GM06990 (cell line): ENCODE results near the gene SCNN1A.

Experiments used
- DNase-seq: peaks from one replicate; pipeline ENCODE4 v3.0.0-alpha.2; 2011; ENCODE audit not compliant: insufficient read length; ENCODE audit errors: extremely low read depth
- H3K27me3 ChIP-seq: replicated peaks from 2 replicates; pipeline ENCODE4 v1.6.0; 2011; ENCODE audit warnings: low read length; ENCODE audit not compliant: control insufficient read depth, insufficient read depth
- H3K36me3 ChIP-seq: 2 replicates; pipeline ENCODE4 v1.5.1; 2011; ENCODE audit warnings: low read length; ENCODE audit not compliant: control insufficient read depth, insufficient read depth
- H3K4me3 ChIP-seq: replicated peaks from 2 replicates; pipeline ENCODE4 v1.5.1; 2011; ENCODE audit warnings: low read depth, mild to moderate bottlenecking, control low read depth, low read length
- CTCF ChIP-seq: IDR thresholded peaks from 2 replicates; pipeline ENCODE4 v1.5.1; 2011; ENCODE audit warnings: low read length, control low read depth, mild to moderate bottlenecking, inconsistent platforms; ENCODE audit not compliant: insufficient read depth, poor library complexity, severe bottlenecking

SCNN1A gene

GRCh38 chr12:6363330-6364043 lies 11.9 kb downstream of the SCNN1A start:
- Histone ChIP-seq H3K4me3 (peak overlapping the region; percentile 46), H3K36me3 (no peaks in the 10 kb centered on the region), H3K27me3 (no peaks in the 10 kb centered on the region)
- no peak for TF ChIP-seq CTCF
- DNase-seq = peak; percentile 62

GRCh38 chr12:6363010-6363329 lies 12.4 kb downstream of the SCNN1A start:
- H3K36me3 ChIP-seq = no peaks in the 10 kb centered on the region

GRCh38 chr12:6362403-6362802 lies 13.0 kb downstream of the SCNN1A start:
- TF ChIP-seq CTCF = no peak
- Histone ChIP-seq H3K4me3 (no peak overlapping the region), H3K27me3 (no peaks in the 10 kb centered on the region), H3K36me3 (no peaks in the 10 kb centered on the region)
- no peak for DNase-seq

More at GRCh38 chr12:6363010-6363329, 12.4 kb downstream of the SCNN1A start:
- TF ChIP-seq CTCF = no peak
- DNase-seq = no peak
- Histone ChIP-seq H3K4me3 (no peak overlapping the region), H3K27me3 (no peaks in the 10 kb centered on the region)

GRCh38 chr12:6361834-6362233 lies 13.5 kb downstream of the SCNN1A start:
- Histone ChIP-seq H3K4me3 (no peak overlapping the region), H3K27me3 (no peaks in the 10 kb centered on the region), H3K36me3 (no peaks in the 10 kb centered on the region)
- no peak for TF ChIP-seq CTCF
- no peak for DNase-seq

GRCh38 chr12:6360578-6361490 lies 14.5 kb downstream of the SCNN1A start:
- no peak overlapping the region for H3K4me3 ChIP-seq
- no peaks in the 10 kb centered on the region for H3K27me3 ChIP-seq
- DNase-seq = no peak
- no peaks in the 10 kb centered on the region for H3K36me3 ChIP-seq
- no peak for TF ChIP-seq CTCF
